HG03520 (cell line): ENCODE data around the gene PHF8.

Experiments used
- ATAC-seq: cut with Tn5 transposase; IDR thresholded peaks from one replicate; pipeline ENCODE4 v1.9.1; 2021; ENCODE audit warnings: mild to moderate bottlenecking, moderate library complexity; ENCODE audit not compliant: unreplicated experiment

PHF8 gene

DNA sequence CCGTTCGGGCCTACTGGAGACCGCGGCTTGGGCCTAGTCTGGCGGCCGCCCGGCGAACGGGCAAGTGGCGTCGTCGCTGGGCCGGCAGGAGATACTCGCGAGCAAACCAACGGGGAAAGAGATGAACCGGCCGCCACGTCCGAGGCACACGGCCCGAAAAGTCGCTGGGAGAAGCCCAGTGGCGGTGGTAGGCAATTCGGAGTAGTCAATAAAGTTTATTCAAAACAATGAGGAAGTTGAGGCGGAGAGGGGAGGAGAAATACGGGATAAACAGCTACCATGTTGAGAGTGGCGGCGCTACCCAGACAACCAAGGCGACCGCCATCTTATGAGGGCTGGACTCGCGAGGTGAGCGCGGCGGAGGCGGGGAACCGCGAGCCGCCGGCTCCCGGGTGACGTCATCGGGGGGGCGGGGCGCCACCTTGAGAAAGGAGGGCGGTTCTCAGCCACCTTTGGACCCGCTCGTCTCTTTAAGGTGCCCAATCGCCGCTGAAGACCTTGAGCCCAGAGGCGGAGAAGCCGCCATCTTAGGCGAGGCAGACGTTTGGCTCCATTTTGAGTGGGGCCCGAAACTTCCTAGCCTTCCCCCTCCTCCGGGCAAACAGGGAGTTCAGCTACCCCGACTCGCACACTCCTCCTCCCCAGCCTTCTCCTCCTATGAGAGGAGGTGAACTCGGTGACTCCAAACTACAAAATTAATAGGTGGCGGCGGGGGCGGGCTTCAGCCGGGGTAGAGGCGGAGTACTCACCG lies at the start of gene PHF8:
PHF8 (minus strand) TSS at position 348 of the 751 bp plus-strand sequence. CDS start 1,745 bp downstream, outside the sequence.
- peak; percentile 79 for ATAC-seq

DNA sequence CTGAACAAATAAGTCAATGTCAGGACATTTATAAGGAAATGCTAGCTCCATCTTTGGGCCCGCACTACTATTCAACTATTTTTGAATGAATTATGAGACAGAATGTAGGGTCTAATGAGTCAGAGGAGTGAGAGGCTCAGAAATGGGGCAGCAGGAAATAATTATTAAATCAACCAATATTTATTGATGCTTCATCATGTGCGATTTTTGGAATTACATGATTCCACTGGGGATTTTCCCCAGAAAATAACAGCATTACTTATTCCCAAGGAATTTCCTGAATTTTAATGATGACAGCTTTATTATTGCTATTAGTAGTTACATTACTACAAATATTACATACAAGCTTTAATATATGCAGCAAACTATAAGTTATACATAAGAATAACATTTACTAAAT lies 49.3 kb upstream of the PHF8 start:
- no peak for ATAC-seq

- ATAC-seq, result no peak
These were observed 48.9 kb upstream of the PHF8 start for GRCh38 chrX:54093159-54093558.

DNA sequence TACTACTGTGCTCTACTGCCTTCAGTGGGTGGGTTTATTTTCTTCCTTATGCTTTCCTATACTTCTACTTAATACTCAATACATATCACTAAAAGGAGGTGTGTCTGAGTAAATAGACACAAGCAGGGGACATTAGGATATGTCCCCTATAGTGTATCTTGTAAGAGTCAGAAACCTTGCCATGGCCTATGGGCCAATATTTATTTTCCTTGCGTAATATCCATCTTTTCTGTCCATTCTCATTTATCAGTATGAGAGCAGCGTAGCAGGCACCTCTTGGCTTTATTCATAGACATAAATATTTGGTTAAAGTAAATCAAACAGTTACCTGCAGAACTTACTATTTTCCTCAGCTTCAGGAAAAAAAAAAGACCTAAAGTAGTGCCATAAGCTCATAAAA lies 46.6 kb upstream of the PHF8 start:
- no peak for ATAC-seq

DNA sequence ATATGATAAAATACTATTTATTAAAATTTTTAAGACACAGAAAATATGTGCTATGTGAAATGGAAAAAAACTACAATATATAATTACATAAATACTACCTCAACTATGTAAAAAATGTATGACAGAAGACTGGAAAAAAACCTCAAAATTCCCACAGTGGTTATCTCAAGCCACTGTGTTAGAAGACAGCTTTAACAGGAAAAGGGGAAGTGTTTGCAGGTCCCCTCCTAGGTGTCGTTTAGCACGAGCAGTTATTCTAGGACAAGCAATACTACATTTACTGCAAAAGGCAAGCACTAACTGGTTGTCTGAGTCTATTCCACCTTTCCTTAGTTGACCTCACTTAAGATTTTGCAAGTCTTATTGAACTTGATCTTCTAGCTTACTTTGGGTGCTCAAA lies 44.9 kb upstream of the PHF8 start:
- no peak for ATAC-seq

DNA sequence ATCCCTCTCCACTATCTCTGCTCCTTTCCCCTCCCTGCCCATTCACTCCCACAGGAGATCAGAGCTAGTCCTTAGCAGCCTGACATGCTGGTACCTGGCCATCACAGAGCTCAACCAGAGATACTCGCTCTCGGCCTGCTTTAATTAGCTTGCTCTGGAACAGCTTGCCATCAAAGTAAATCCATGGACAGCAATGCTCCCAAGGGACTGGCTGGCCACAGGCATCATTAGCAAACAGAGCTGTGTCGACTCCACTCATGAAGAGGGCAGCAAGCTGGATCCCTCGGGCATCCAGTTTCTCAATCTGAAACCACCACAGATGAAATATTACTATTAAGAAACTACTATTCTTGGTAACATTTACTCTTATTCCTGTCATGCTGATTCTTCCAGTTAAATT lies 43.4 kb upstream of the PHF8 start:
- ATAC-seq, result no peak

GRCh38 chrX:54085666-54086065 lies 41.4 kb upstream of the PHF8 start:
- ATAC-seq, result no peak

- no peak for ATAC-seq
These were observed 32.6 kb upstream of the PHF8 start for GRCh38 chrX:54076903-54077302.

DNA sequence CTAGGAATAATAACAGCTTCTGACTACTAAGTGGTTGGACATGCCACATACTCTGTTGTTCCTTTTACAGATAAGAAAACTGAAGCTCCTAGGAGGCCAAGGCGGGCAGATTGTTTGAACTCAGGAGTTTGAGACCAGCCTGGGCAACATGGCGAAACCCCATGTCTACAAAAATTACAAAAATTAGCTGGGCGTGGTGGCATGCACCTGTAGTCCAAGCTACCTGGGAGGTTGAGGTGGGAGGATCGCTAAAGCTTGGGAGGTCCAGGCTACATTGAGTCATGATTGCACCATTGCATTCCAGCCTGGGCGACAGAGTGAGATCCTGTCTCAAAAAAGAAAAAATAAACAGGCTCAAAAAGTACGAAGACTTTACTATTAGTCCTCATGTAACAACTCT lies 30.6 kb upstream of the PHF8 start:
- ATAC-seq, result no peak

DNA sequence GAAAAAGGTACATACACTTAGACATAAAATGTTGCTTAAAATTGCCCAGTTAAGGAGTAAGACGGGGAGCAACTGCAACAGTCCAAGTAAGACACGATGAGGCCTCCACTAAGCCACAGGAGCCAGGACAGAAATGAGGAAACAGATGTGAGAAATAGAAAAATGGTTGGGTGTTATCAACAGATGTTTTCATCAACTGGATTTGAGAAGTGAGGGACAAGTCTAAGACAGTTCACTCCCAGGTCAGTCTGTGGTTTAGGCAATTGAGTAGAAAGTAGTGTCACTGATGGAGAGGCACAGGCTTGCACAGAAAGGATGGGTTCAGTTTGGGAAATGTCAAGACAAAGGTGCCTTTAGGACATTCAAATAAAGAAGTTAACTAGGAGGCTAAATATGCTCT lies 23.5 kb upstream of the PHF8 start:
- ATAC-seq, result no peak

GRCh38 chrX:54066841-54067240 lies 22.6 kb upstream of the PHF8 start:
- ATAC-seq, result no peak

GRCh38 chrX:54064564-54064963 lies 20.3 kb upstream of the PHF8 start:
- no peak for ATAC-seq

DNA sequence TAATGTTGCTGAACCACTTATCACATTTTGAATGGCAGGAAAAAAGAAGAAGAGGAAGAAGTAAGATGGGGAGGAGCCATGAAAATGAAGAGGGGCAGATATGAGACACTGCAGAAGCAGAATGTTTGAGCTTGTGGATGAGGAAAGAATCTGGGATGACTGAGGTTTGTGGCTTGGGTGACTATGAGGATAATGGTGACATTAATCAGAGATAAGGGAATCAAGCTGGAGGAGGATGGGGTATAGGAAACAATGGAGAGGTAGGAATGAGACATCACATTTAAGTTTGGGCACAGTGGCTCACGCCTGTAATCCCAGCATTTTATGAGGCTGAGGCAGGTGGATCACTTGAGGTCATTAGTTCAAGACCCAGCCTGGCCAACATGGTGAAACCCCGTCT lies 19.1 kb upstream of the PHF8 start:
- ATAC-seq, result no peak

- ATAC-seq, result no peak
These were observed 5.5 kb upstream of the PHF8 start for GRCh38 chrX:54049801-54050200.

- ATAC-seq, result no peak
These were observed 4.1 kb upstream of the PHF8 start for GRCh38 chrX:54048412-54048811.

DNA sequence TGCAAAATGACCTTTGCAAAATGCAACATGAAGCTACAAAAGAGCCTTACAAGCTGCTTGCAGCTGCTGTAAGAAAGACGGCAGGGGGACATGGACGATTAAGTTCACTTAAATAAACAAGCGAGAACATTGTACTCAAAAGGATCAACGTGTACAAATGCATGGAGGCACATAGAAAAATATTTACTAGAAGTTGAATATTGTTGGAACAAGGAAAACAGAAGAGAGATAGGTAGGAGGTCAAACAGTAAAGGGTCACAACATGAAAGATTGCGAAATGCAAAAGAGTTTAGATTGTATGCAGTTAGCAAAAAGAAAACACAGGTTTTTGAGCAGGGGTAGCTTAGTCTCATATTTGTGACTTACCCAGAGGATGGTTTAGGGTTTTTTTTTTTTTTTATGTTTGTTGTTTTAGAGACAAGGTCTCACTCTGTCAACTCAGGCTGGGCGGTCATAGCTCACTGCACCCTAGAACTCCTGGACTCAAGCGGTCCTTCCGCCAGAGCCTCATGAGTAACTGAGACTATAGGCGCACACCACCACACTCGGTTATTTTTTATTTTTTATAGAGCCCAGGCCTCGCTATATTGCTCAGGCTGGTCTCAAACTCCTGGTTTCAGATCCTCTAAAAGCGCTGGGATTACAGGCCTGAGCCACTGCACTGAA lies 1.4 kb upstream of the PHF8 start:
- no peak for ATAC-seq

DNA sequence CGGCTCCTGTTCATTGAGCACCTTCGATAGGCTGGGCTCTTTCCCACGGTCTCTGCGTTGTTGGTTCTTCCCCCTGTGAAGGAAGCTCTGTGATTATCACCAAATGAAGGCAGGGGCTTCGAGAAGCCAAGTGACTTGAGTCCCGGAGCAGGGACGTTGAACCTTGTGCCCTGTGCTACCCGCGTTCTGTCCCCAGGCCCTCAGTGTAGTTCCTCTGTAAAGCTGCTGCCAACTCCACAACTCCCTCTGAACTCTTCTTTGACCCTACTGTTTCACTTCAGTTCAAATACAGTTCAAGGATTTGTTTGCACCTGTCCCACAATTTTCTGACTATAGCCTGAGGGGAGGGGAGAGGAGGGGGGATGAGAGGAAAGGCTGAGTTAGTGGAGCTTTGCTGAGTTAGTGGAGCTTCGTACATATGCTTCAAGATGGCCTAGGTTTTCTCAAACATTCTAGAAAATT lies 635 bp upstream of the PHF8 start:
- ATAC-seq, result no peak

GRCh38 chrX:54043541-54044125 lies 640 bp downstream of the PHF8 start:
- peak; percentile 17 for ATAC-seq

DNA sequence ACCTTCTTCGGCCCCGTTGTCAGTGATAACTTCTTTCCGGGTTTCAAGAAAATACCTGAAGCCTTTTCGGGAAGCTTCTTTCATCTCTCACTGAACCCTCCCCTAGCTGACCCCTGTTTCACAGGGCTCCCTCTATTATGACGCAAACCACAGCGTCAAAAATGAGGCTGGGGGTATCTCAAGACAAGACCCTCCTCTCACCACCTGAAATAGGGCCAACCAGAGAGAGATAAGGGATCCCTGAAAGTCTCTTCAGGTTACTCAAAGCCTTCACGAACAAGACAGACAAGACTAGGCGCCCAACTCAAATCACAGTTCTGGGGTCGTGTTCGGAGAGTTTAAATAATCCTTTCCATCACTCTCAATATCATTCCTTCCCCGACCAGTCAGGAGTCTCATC lies 1.2 kb downstream of the PHF8 start:
- ATAC-seq, result no peak

- no peak for ATAC-seq
These were observed 1.7 kb downstream of the PHF8 start for GRCh38 chrX:54042609-54043021.

DNA sequence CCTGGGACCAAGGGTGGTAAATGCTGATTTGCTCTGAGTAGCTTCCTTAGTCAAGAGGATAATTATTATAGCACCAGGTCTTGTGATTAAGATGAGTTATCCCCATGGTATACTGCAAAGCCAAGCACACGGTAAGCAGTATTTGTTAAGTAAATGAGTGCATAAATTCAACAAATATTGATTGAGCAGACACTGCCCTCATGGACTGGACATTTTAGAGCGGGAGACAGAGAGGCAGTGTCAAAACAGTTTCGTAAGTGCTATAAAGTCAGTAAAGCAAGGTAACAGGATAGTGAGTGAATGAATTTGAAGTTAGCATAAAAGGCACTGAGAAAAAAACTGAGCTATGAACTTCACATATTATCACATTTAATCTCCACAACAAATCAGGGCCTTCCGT lies 13.9 kb downstream of the PHF8 start:
- ATAC-seq, result no peak

DNA sequence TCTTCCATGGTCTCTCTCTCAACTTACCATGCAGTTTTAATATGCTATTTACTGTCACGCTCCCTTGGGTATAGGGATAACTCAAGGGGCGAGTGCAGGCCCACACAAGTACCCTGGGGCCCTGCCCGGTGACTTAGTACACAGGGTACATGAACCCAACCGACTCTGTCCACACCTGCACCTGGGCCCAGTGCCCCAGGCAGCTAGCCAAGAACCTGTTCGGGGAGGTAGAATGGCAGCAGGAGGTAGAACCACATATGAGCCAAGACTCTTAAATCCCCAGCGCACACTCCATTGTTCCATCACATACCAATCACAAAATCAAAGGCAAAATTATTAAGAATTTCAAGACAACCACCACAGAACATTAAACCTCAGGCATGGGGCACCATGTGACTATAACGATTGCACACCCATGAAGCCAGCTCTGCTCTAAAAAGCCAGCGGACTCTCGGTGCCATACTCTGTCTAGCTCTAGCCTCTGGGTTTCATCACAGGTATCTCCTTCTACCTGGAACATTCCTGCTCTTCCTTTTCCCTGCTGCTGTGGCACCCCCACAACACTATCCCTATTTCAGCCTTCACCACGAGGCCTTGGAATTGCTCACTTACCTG lies 14.6 kb downstream of the PHF8 start:
- no peak for ATAC-seq
